GM12892 (cell line): Measurements from ENCODE around the gene TLE1.

Source experiments
- POLR2A ChIP-seq: IDR thresholded peaks from 2 replicates; pipeline ENCODE4 v1.6.1; 2011; ENCODE audit warnings: low read depth, low read length, control low read depth
- POLR2AphosphoS5 ChIP-seq: IDR thresholded peaks from 2 replicates; pipeline ENCODE4 v1.6.1; 2011; ENCODE audit warnings: low read depth, low read length, control low read depth
- TAF1 ChIP-seq: IDR thresholded peaks from 2 replicates; pipeline ENCODE4 v1.6.1; 2011; ENCODE audit warnings: low read depth, mild to moderate bottlenecking, control low read depth, low read length, borderline replicate concordance

- TF ChIP-seq POLR2A (no peak), POLR2AphosphoS5 (no peak), TAF1 (no peak)
These were observed 139.7 kb downstream of the TLE1 start for GRCh38 chr9:81549500-81550206.
